Esophagus muscularis mucosa (tissue), 4 donors: ENCODE results near the gene SERPINI1.

Source experiments
- EP300 ChIP-seq: sonication (generic); formaldehyde crosslinking; IDR thresholded peaks from one replicate; pipeline ENCODE4 v1.6.1; 2017; ENCODE audit warnings: antibody characterized with exemption
- POLR2A ChIP-seq: fragments of 450-650 bp; IDR thresholded peaks from one replicate; pipeline ENCODE4 v1.6.1; 2017; ENCODE audit warnings: antibody characterized with exemption, moderate library complexity, mild to moderate bottlenecking, low read depth
- TF ChIP-seq, protein P1 (sequence below), 3 experiments: fragments of 200-600 bp in 2 of 3; fragments of 450-650 bp in 1 of 3; sonication (generic) in 2 of 3; IDR thresholded peaks; one replicate each; pipeline ENCODE4 v1.5.1; 2017 to 2019; ENCODE audit warnings: antibody characterized with exemption in 3 of 3, mild to moderate bottlenecking in 2 of 3, moderate library complexity in 1 of 3

DNA sequence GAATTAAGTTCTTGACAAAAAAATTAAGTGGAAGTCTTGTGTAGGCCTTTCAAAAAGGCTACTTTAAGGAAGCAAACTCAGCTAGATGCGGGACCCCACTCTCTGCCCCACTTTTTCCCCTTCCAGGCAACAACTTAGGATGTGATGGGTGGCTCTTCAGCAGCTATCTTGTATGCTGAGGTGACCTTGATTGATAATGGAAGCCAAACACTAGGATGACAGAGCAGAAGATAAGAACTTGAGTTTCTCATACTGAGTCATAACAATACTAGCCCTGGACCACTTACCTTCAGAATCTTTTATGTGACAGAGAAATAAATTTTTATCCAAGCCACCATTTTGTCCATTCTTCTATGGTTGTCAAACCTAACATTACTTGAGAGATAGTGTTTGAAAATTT lies 16.9 kb upstream of the SERPINI1 start:
- TF ChIP-seq EP300 (no peak), POLR2A (no peak)
- TF ChIP-seq, protein P1, sequence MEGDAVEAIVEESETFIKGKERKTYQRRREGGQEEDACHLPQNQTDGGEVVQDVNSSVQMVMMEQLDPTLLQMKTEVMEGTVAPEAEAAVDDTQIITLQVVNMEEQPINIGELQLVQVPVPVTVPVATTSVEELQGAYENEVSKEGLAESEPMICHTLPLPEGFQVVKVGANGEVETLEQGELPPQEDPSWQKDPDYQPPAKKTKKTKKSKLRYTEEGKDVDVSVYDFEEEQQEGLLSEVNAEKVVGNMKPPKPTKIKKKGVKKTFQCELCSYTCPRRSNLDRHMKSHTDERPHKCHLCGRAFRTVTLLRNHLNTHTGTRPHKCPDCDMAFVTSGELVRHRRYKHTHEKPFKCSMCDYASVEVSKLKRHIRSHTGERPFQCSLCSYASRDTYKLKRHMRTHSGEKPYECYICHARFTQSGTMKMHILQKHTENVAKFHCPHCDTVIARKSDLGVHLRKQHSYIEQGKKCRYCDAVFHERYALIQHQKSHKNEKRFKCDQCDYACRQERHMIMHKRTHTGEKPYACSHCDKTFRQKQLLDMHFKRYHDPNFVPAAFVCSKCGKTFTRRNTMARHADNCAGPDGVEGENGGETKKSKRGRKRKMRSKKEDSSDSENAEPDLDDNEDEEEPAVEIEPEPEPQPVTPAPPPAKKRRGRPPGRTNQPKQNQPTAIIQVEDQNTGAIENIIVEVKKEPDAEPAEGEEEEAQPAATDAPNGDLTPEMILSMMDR (IDR thresholded peaks at IDR 0.05) = no peak
